DOHH2 (cell line): ENCODE data around the gene NDUFB4.

ENCODE experiments used
- H3F3A ChIP-seq: fragments of 200-600 bp; sonication (generic), shearing (Covaris generic); 2 replicates; pipeline ENCODE4 v1.6.0; 2016; ENCODE audit warnings: antibody characterized with exemption, mild to moderate bottlenecking; ENCODE audit not compliant: control insufficient read depth, insufficient read depth
- H3K27ac ChIP-seq: fragments of 200-600 bp; sonication (generic); 2 replicates; pipeline ENCODE4 v1.5.1; 2014; ENCODE audit warnings: low read depth, mild to moderate bottlenecking, low read length, moderate library complexity
- H3K27me3 ChIP-seq: fragments of 200-600 bp; sonication (generic); 2 replicates; pipeline ENCODE4 v1.6.1; 2014; ENCODE audit warnings: mild to moderate bottlenecking, low read length, mixed read lengths; ENCODE audit not compliant: control insufficient read depth
- H3K36me3 ChIP-seq: fragments of 200-600 bp; sonication (generic); 2 replicates; pipeline ENCODE4 v1.6.1; 2014; ENCODE audit warnings: mild to moderate bottlenecking, low read length, moderate library complexity, mixed read lengths; ENCODE audit not compliant: control insufficient read depth
- H3K4me1 ChIP-seq: fragments of 200-600 bp; sonication (generic); 2 replicates; pipeline ENCODE4 v1.6.1; 2014; ENCODE audit warnings: mild to moderate bottlenecking, low read length, mixed read lengths; ENCODE audit not compliant: control insufficient read depth
- H3K4me2 ChIP-seq: fragments of 200-600 bp; sonication (generic); 2 replicates; pipeline ENCODE4 v1.6.0; 2014; ENCODE audit warnings: mild to moderate bottlenecking, low read length, moderate library complexity
- H3K4me3 ChIP-seq: fragments of 200-600 bp; sonication (generic); 2 replicates; pipeline ENCODE4 v1.5.1; 2014; ENCODE audit warnings: mild to moderate bottlenecking, low read length, mixed read lengths
- H3K79me2 ChIP-seq: fragments of 200-600 bp; sonication (generic); 2 replicates; pipeline ENCODE4 v1.6.1; 2014; ENCODE audit warnings: mild to moderate bottlenecking, low read length, mixed read lengths; ENCODE audit not compliant: control insufficient read depth
- H3K9me2 ChIP-seq: fragments of 200-600 bp; sonication (generic); replicated peaks from 2 replicates; pipeline ENCODE4 v1.6.1; 2014; ENCODE audit warnings: mild to moderate bottlenecking, low read length, mixed read lengths; ENCODE audit not compliant: control insufficient read depth
- H3K9me3 ChIP-seq: fragments of 200-600 bp; sonication (generic); 2 replicates; pipeline ENCODE4 v1.6.1; 2014; ENCODE audit warnings: antibody characterized with exemption, low read length, mixed read lengths; ENCODE audit not compliant: control insufficient read depth, insufficient read depth
- H4K20me1 ChIP-seq: fragments of 200-600 bp; sonication (generic); 2 replicates; pipeline ENCODE4 v1.6.0; 2014; ENCODE audit warnings: low read depth, mild to moderate bottlenecking, antibody characterized with exemption, low read length, moderate library complexity; ENCODE audit not compliant: control insufficient read depth, insufficient read depth
- EZH2phosphoT487 ChIP-seq: fragments of 200-600 bp; sonication (generic); IDR thresholded peaks from 2 replicates; pipeline ENCODE4 v1.6.1; 2017; ENCODE audit warnings: borderline replicate concordance, mild to moderate bottlenecking, antibody characterized with exemption, low read length, moderate library complexity, mixed read lengths
- TF ChIP-seq, protein P1 (sequence below): fragments of 200-600 bp; sonication (generic); IDR thresholded peaks from one replicate; pipeline ENCODE4 v1.5.1; 2014; ENCODE audit warnings: antibody characterized with exemption, mild to moderate bottlenecking, low read depth, low read length; ENCODE audit not compliant: poor library complexity, severe bottlenecking

Gene NDUFB4

DNA sequence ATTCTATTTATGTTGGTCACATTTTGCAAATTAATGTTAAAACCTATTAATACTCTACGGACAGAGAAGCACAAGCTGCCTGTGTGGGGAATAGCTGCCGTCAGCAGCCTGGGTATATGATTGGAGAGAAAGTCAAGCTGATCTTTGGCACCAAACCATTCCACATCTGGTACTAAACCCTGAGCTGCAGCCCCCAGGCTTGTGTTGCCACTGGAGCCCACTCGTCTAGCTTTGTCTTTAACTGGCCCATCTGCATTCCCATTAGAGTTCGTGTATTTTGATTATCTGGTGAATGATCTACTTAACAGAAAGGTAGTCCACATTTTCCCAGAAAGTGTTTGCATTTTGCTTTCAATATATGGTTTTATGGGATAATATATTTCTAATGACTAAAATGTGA, 5.4 kb downstream of the NDUFB4 start:
- peaks cover 9% of the 10 kb centered on the region for H3K4me1 ChIP-seq
- peaks cover 58% of the 10 kb centered on the region for H3K36me3 ChIP-seq
- no peak overlapping the region for H3K4me2 ChIP-seq
- no peaks in the 10 kb centered on the region for H3K9me2 ChIP-seq
- H3K79me2 ChIP-seq = peaks cover 32% of the 10 kb centered on the region
- H3K9me3 ChIP-seq = no peaks in the 10 kb centered on the region
- peaks cover 3% of the 10 kb centered on the region; the same call in 1 of the 2 replicates for H4K20me1 ChIP-seq
- H3F3A ChIP-seq = no peaks in the 10 kb centered on the region; the same call in 1 of the 2 replicates
- H3K4me3 ChIP-seq = no peak overlapping the region
- TF ChIP-seq, protein P1, sequence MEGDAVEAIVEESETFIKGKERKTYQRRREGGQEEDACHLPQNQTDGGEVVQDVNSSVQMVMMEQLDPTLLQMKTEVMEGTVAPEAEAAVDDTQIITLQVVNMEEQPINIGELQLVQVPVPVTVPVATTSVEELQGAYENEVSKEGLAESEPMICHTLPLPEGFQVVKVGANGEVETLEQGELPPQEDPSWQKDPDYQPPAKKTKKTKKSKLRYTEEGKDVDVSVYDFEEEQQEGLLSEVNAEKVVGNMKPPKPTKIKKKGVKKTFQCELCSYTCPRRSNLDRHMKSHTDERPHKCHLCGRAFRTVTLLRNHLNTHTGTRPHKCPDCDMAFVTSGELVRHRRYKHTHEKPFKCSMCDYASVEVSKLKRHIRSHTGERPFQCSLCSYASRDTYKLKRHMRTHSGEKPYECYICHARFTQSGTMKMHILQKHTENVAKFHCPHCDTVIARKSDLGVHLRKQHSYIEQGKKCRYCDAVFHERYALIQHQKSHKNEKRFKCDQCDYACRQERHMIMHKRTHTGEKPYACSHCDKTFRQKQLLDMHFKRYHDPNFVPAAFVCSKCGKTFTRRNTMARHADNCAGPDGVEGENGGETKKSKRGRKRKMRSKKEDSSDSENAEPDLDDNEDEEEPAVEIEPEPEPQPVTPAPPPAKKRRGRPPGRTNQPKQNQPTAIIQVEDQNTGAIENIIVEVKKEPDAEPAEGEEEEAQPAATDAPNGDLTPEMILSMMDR = no peak
- TF ChIP-seq EZH2phosphoT487 = no peak
- H3K27ac ChIP-seq = no peak overlapping the region
- no peaks in the 10 kb centered on the region for H3K27me3 ChIP-seq

GRCh38 chr3:120602682-120603081, 6.5 kb downstream of the NDUFB4 start:
- H3K4me3 ChIP-seq = no peak overlapping the region
- H3K4me1 ChIP-seq = peaks cover 1% of the 10 kb centered on the region
- H3K4me2 ChIP-seq = no peak overlapping the region
- peaks cover 50% of the 10 kb centered on the region for H3K36me3 ChIP-seq
- TF ChIP-seq, protein P1 = no peak
- no peak for TF ChIP-seq EZH2phosphoT487
- H3K79me2 ChIP-seq = peaks cover 21% of the 10 kb centered on the region
- H3K27ac ChIP-seq = no peak overlapping the region
- H3K27me3 ChIP-seq = no peaks in the 10 kb centered on the region
- no peaks in the 10 kb centered on the region; the same call in 1 of the 2 replicates for H3F3A ChIP-seq
- H3K9me2 ChIP-seq = no peaks in the 10 kb centered on the region
- H3K9me3 ChIP-seq = no peaks in the 10 kb centered on the region
- H4K20me1 ChIP-seq = no peaks in the 10 kb centered on the region

- H3K79me2 ChIP-seq = peaks cover 4% of the 10 kb centered on the region
- H3K4me1 ChIP-seq = no peaks in the 10 kb centered on the region
- H3K27me3 ChIP-seq = 0 out of 2 replicates have a peak, but pooled peaks cover 3% of the 10 kb centered on the region
- H3K9me2 ChIP-seq = no peaks in the 10 kb centered on the region
- H3F3A ChIP-seq = no peaks in the 10 kb centered on the region; the same call in 1 of the 2 replicates
- H4K20me1 ChIP-seq = no peaks in the 10 kb centered on the region
- H3K36me3 ChIP-seq = peaks cover 33% of the 10 kb centered on the region
- no peak overlapping the region for H3K27ac ChIP-seq
- H3K4me3 ChIP-seq = no peak overlapping the region
- no peak overlapping the region for H3K4me2 ChIP-seq
- TF ChIP-seq EZH2phosphoT487 = no peak
- TF ChIP-seq, protein P1 = no peak
- H3K9me3 ChIP-seq = no peaks in the 10 kb centered on the region
These were observed 8.2 kb downstream of the NDUFB4 start for GRCh38 chr3:120604382-120604781.
